HFF-Myc (cell line): Measurements from ENCODE around the gene SLC2A8.
A peak's percentile ranks its signal among the peaks of the same experiment; 100 is the strongest.

Experiments used
- DNase-seq: peaks from one replicate; pipeline ENCODE4 v3.0.0-alpha.2; 2011; ENCODE audit warnings: low read depth; ENCODE audit errors: extremely low read depth
- H3K4me3 ChIP-seq: replicated peaks from 2 replicates; pipeline ENCODE4 v1.5.1; 2011; ENCODE audit warnings: low read depth, mild to moderate bottlenecking, control low read depth, low read length
- TF ChIP-seq, protein P1 (sequence below): IDR thresholded peaks from 2 replicates; pipeline ENCODE4 v1.5.1; 2012; ENCODE audit warnings: mild to moderate bottlenecking, low read depth, low read length, control low read depth; ENCODE audit errors: missing control alignments

SLC2A8 gene

DNA sequence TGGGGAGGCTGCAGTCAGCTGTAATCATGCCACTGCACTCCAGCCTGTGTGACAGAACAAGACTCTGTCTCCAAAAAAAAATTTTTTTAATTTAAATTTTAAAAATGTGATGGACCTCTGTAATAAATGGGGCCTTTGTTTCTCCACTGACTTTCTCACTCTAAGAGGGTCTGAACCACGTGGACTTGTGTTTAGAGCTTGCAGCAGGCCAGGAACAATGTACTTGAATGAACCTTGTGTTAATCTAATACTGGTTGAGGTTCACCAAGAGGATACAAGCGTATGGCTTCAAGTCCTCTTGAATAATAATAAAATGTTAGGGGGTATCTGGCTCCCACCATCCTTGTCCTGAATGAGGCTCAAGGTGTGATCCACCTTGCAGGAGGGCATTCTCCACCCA, 14.4 kb upstream of the SLC2A8 start:
- H3K4me3 ChIP-seq: no peak overlapping the region
- DNase-seq: no peak
- TF ChIP-seq, protein P1, sequence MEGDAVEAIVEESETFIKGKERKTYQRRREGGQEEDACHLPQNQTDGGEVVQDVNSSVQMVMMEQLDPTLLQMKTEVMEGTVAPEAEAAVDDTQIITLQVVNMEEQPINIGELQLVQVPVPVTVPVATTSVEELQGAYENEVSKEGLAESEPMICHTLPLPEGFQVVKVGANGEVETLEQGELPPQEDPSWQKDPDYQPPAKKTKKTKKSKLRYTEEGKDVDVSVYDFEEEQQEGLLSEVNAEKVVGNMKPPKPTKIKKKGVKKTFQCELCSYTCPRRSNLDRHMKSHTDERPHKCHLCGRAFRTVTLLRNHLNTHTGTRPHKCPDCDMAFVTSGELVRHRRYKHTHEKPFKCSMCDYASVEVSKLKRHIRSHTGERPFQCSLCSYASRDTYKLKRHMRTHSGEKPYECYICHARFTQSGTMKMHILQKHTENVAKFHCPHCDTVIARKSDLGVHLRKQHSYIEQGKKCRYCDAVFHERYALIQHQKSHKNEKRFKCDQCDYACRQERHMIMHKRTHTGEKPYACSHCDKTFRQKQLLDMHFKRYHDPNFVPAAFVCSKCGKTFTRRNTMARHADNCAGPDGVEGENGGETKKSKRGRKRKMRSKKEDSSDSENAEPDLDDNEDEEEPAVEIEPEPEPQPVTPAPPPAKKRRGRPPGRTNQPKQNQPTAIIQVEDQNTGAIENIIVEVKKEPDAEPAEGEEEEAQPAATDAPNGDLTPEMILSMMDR: no peak

DNA sequence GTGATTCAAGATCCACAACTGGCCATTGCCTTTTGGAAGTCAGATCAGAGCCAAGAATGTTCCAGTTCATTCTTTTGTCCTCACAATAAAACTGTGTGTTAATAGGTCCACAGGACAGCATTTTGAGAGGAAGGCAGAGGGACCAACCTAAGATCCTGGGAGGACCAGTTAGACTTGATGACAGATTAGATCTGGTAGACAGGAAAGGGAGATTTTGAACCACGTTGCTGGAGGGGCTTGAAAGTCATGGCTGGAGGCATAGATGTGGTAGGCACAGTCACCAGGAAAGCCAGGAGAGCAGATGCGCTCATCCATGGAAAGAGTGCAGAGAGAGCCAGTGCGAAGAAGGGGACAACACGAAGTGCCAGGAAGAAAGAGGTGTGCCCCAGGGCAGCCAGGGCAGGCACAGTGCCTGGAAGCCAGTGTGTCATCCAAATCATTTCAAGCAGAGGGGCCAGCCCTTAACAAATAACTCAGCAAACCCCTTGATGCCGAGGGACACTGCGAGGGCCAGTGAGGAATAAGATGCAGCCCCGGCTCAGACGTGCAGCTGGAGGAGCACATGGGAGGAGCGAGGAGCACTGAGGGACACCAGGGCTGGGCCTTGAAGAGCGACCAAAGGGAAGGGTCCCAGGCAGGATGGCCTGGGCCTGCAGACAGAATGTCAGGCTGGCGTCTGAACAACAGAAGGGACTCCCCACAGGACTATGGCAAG, 12.8 kb upstream of the SLC2A8 start:
- H3K4me3 ChIP-seq: no peak overlapping the region
- no peak for DNase-seq
- TF ChIP-seq, protein P1: no peak

DNA sequence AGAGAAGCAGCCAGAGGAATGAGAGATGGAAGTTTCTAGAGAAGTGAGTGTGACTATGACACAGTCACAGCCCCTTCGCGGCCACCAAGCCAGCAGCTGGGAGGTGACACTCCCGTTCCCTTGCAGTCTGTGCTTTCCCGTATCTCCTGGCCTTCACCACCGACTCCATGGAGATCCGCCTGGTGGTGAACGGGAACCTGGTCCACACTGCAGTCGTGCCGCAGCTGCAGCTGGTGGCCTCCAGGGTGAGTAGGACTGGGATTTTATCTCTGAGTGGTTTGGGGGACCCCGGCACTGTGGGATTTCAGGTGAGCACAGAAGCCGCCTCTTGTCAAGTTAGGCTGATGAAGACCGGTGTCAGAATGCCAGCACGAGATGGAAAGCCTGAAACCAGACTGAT, 12.1 kb upstream of the SLC2A8 start:
- no peak overlapping the region for H3K4me3 ChIP-seq
- TF ChIP-seq, protein P1: no peak

DNA sequence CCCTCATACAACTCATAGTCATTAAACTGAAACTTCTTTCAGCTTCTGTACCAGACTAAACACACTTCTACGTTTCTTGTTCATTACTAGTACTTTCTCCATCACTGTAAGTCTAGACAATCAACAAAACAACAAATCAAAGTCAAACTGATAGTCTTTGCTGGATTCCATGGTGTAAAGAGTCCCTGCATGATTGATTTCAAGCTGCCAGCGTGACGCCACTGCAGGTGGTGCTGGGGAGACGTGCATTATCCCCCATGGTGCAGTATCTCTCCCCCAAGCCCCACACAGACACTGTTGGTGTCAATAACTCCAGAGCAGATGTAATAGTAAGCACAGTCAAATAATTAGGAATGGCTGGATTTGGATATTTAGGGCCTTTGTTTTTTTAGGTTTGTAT, 10.7 kb upstream of the SLC2A8 start:
- TF ChIP-seq, protein P1: no peak
- no peak for DNase-seq
- H3K4me3 ChIP-seq: no peak overlapping the region

More for the DNA sequence above, 12.1 kb upstream of the SLC2A8 start:
- DNase-seq: no peak

DNA sequence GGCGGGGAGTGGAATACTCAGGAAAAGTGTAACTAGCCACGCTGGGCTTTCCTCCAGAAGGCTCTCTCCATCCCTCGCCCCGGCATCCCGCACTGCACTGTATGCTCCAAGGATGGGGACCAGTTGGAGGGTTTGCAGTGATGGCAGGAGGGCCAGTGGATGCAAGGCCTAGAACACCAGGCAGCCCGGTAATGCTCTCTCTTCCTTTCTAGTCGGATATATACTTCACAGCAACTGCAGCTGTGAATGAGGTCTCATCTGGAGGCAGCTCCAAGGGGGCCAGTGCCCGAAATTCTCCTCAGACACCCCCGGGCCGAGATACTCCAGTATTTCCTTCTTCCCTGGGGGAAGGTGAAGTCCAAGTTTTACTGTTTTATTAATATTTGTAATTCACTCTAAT, 10.0 kb upstream of the SLC2A8 start:
- H3K4me3 ChIP-seq: no peak overlapping the region
- TF ChIP-seq, protein P1: no peak
- no peak for DNase-seq

DNA sequence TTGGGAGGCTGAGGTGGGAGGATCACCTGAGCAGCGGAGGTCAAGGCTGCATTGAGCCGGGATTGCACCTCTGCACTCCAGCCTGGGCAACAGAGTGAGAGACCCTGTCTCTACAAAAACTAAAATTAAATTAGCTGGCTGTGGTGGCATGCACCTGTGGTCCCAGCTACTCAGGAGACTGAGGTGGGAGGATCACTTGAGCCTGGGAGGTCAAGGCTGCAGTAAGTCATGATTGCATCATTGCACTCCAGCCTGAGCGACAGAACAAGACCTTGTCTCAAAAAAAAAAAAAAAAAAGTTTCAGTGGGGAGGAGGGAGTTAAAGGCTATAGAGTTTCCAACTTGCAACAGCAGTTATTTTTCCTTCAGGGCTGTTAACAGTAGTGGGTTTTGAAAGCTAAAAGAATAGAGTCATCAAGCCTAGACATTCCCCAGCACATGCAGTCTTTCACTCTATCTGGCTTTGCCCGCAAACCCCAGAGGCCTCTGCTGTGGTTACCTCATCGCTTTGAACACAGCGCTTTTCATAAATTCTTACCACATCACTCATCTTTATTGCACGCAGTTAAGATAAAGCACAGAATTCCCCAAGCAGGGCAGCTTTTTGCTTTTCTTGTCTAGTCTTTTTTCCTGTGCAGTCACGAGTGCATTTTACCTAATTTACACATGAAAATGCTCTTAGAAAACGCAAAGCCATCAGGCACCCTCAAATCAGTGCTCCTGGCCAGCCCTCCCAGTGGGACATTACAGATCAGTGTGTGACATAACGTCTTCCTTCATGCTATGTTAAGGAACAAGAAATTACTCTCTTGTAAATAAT, 8.7 kb upstream of the SLC2A8 start:
- TF ChIP-seq, protein P1: no peak
- H3K4me3 ChIP-seq: no peak overlapping the region
- peak; percentile 84 for DNase-seq
